C4-2B (cell line): ENCODE data around the gene TBX10.
"Not testable (repeated sequence)": the region's sequence is repeated elsewhere in the genome, so short reads cannot be mapped to it uniquely, and the experiment has no call there.

ENCODE experiments used
- H3K27ac ChIP-seq: fragments of 450-650 bp; 2 replicates; pipeline ENCODE4 v1.5.1; 2017
- ZFX ChIP-seq: fragments of 450-650 bp; IDR thresholded peaks from 2 replicates; pipeline ENCODE4 v1.6.1; 2017
- TF ChIP-seq, protein P1 (sequence below): fragments of 450-650 bp; conservative IDR thresholded peaks from 2 replicates; pipeline ENCODE4 v1.5.1; 2017; ENCODE audit warnings: mild to moderate bottlenecking

Gene TBX10

DNA sequence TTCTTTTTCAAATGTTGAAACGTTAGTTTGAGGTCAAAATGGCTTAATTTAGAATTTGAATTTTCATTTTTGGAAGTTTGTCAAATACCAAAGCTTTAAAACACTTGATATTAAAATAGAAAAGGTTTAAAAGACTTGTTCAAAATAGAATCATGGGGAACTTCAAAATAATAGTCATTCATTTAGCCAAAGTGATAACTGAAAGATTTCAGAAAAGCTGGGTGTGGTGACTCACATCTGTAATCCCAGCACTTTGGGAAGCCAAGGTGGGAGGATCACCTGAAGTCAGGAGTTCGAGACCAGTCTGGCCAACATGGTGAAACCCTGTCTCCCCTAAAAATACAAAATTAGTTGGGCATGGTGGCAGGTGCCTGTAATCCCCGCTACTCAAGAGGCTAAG is 45.1 kb downstream of the TBX10 start:
- no peak for TF ChIP-seq ZFX
- TF ChIP-seq, protein P1, sequence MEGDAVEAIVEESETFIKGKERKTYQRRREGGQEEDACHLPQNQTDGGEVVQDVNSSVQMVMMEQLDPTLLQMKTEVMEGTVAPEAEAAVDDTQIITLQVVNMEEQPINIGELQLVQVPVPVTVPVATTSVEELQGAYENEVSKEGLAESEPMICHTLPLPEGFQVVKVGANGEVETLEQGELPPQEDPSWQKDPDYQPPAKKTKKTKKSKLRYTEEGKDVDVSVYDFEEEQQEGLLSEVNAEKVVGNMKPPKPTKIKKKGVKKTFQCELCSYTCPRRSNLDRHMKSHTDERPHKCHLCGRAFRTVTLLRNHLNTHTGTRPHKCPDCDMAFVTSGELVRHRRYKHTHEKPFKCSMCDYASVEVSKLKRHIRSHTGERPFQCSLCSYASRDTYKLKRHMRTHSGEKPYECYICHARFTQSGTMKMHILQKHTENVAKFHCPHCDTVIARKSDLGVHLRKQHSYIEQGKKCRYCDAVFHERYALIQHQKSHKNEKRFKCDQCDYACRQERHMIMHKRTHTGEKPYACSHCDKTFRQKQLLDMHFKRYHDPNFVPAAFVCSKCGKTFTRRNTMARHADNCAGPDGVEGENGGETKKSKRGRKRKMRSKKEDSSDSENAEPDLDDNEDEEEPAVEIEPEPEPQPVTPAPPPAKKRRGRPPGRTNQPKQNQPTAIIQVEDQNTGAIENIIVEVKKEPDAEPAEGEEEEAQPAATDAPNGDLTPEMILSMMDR, result no peak
- no peak overlapping the region for H3K27ac ChIP-seq

DNA sequence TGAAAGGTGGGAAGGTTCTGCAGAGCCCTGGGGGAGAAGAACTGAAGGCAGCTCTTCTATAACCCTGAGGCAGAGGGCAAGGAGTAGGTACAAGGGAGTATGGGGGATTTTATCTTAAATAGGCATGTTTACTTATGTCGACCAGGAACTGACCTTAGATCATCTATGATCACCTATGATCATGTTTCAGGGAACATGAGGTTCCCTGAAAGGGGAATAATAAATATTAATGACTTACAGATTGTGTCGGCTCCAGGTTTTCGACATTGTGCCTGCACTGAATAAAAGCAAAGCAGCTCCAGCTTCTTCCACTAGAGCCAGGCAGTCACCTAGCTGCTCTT is 46.0 kb downstream of the TBX10 start:
- no peak for TF ChIP-seq ZFX
- TF ChIP-seq, protein P1, result no peak
- H3K27ac ChIP-seq, result no peak overlapping the region

DNA sequence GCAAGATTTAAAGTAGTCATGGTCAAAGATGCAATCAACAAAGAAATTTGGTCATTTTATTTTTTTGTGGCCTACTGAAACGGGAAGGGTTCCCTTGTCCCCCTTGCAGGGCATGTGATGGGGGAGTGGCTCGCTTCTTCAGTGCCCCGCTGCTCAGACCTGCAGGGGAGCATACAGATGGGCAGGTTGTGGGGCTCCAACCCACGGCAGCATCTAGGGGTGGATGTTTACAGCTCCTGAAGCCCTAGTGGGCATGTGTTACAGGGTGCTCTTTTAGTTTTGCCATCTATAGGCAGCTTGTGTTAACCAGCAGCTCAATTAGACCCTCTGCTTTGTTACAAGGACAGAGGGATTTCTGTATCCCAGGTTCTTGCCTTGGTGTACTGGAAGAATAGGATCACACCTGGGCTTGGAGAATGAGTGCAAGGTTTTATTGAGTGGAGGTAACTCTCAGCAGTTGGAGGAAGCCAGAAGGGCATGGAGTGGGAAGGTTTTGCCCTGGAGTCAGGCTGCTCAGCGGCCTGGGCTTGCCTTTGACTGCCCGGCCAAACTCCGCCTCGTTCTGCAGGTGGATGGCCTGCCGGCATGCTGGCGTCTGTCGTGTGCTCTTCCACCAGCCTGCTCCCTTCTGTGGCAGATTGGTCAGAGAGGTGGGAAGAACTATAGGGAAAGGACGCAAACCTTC is 46.5 kb downstream of the TBX10 start:
- H3K27ac ChIP-seq, result no peak overlapping the region
- TF ChIP-seq, protein P1, result no peak
- no peak for TF ChIP-seq ZFX

DNA sequence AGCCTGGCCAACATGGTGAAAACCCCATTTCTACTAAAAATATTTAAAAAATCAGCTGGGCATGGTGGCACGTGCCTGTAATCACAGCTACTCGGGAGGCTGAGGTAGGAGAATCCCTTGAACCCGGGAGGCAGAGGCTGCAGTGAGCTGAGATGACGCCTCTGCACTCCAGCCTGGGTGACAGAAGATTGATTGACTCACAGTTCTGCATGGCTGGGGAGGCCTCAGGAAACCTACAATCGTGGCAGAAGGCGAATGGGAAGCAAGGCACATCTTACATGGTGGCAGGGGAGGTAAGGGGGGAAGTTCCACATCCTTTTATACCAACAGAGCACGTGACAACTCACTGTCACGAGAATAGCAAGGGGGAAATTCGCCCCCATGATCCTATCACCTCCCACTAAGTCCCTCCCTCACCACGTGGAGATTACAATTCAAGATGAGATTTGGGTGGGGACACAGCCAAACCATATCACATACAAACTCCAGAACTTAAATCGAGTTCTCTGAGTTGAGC is 50.6 kb downstream of the TBX10 start:
- not testable (repeated sequence) for H3K27ac ChIP-seq

DNA sequence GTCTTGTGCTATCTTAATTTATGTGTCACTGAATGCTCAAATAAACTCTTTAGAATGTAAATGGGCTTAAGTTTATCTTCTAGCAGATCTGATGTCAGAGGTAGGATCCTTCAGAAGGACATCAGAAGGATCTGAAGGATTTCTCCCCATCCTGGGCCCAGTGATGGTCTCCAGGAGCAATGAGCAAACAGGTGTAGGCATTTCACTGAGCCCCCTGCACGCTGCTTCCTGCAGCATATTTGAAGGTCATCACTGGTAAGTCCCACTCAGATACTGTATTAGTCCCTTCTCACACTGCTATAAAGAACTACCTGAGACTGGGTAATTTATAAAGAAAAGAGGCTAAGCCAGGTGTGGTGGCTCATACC is 51.4 kb downstream of the TBX10 start:
- no peak overlapping the region for H3K27ac ChIP-seq
- TF ChIP-seq ZFX, result no peak
- TF ChIP-seq, protein P1, result no peak

DNA sequence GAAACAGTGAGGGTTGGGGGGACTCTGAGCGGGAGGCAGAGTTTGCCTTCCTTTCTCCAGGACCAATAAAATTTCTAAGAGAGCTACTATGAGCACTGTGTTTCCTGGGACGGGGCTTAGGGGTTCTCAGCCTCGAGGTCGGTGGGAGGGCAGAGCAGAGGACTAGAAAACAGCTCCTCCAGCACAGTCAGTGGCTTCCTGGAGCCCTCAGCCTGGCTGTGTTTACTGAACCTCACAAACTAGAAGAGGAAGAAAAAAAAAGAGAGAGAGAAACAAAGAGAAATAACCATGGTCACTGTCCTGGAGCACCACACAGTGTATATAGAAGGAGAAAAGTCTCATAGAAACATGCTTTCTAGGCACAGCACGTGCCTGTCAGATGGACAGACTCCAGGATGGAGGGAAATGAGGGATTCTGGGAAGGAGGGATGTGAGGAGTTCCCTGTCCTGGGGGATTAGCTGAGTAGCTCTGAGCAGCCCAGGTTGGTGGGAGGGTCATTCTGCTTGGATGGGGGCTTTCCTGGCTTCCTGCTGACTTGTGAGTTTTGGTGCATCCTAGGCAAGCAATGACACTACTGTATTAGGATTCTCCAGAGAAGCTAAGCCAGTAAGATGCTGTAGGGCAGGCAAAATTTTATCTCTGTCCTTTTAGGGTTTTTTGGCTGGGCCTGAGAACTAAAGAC is 52.9 kb downstream of the TBX10 start:
- TF ChIP-seq ZFX, result no peak
- TF ChIP-seq, protein P1, result no peak
- H3K27ac ChIP-seq, result no peak overlapping the region

DNA sequence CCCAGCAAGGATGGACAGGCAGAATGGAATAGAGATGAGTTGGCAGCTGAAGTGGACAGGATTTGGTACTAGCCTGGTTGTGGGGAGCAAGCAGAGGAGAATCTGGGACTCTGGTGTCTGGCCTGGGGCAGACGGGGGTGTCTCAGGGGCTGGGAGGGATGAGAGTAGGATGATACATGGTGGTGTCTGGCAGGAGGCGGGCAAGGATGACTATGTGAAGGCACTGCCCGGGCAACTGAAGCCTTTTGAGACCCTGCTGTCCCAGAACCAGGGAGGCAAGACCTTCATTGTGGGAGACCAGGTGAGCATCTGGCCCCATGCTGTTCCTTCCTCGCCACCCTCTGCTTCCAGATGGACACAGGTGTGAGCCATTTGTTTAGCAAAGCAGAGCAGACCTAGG is 53.7 kb downstream of the TBX10 start:
- TF ChIP-seq, protein P1, result no peak
- TF ChIP-seq ZFX, result no peak
- no peak overlapping the region for H3K27ac ChIP-seq
